ENCODE results near the gene GRSF1.

DNA sequence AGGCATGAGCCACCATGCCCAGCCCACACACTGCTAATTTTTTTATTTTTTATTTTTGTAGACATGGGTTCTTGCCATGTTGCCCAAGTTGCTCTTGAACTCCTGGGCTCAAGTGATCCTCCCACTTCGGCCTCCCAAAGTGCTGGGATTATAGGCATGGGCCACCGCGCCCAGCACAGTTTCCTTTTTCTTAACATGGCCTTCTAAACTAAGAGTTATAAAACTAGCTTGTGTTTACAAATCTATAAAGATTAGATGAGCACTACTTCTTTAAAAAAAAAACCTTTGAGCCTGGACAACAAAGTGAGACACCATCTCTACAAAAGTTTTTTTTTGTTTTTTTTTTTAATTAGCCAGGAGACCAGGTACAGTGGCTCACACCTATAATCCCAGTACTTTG is 10.7 kb downstream of the GRSF1 start:
- TF ChIP-seq ZNF433 (tag by site-specific recombination; IDR thresholded peaks at IDR 0.05; ENCODE audit: low read depth) (no peak), ZNF335 (tag by site-specific recombination; conservative IDR thresholded peaks at IDR 0.05) (no peak)
